HG02642 (cell line): Measurements from ENCODE around the gene CELF6.

Experiments
- ATAC-seq: cut with Tn5 transposase; IDR thresholded peaks from one replicate; pipeline ENCODE4 v1.9.1; 2021; ENCODE audit warnings: mild to moderate bottlenecking; ENCODE audit not compliant: unreplicated experiment, poor library complexity

CELF6 gene

DNA sequence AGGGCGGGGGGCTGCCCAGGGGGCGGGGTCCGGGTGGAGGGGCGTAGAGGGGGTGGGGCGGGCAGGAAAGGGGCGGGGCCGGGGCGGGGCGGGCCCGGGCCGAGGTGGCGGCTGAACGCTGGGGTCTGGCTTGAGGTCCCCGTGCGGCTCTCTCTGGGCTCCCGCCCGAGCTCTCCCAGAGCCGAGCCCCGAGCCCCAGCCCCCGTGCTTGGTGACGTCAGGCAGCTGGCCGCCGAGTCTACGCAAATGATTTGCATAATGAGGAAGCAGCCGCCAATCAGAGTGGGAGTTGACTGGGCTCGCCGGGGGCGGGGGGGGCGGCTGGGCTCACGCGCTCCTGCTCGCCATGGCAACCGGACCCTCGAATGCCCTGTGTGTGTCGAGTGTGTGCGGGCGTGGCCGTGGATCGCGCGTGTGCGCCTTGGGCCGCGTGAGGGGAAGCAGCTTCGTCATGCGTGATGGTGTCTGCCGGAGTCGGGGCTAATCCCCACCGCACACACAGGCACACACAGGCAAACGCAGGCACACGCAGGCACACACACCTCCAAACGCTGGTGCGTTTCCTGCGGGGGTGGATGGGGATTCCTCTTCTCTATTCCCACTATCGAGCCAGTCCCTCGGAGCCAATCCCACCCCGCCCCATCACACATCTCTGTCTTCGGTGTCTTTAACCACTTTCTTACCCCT lies at the start of gene CELF6:
CELF6 (minus strand) TSS at position 173 of the 687 bp plus-strand sequence. CDS start 283 bp downstream, outside the sequence.
- peak; percentile 76 for ATAC-seq

- ATAC-seq = no peak
These were observed 48.9 kb upstream of the CELF6 start for GRCh38 chr15:72368899-72369298.

DNA sequence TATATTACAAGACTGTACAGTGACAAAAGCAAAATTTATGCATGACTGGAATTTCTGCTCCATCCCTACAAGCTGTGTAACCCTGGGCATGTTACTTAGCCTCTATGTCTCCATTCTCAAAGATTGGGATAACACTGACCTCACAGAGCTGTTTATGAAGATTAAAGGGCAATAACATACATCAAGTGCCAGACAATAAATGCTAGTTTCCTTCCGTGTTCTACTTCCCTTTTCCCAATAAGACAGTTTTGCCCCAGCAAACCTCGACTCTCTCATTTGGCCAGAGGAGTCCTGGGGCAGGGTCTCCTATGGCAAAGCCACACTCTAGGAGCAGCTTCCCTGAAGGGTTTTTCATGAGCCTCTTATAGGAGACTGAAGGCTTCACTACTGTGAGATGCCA lies 48.4 kb upstream of the CELF6 start:
- ATAC-seq = no peak

DNA sequence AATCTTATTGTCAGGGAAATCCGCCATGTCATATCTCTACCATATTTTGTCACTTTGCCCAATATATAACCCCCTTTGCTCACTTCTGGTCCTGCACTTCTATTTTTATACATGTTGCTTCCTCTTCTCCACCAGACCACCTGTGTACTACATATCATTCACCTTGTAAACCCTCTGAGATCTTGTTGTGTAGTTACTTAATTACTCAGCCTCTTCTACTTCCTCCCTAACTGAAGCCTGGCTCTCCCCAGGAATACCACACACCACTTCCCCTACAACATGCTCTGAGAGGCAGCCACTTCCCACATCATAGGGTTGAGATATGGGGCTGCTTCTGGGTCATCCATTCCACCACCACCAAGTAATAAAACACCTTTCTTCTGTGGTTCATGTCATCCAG lies 45.9 kb upstream of the CELF6 start:
- ATAC-seq = peak; percentile 78

DNA sequence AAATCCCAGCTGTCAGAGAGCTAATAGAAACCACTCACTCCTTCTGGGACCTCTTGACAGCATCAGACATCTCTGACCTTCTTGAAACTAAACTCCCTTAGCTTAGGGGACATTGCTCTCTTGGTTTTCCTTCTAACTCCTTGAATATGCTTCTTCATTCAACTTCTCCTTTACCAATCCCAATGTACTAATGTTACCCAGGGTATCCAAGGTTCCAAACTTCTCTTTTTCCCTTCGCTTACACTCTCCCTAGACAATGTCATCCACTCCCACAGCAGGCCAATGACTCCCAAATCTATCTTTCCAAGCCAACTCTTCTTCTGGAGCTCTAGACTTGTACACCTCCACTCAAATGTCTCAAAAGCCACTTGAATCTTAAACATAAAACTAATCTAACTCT lies 41.2 kb upstream of the CELF6 start:
- ATAC-seq = no peak

- no peak for ATAC-seq
These were observed 38.8 kb upstream of the CELF6 start for GRCh38 chr15:72358650-72359171.

DNA sequence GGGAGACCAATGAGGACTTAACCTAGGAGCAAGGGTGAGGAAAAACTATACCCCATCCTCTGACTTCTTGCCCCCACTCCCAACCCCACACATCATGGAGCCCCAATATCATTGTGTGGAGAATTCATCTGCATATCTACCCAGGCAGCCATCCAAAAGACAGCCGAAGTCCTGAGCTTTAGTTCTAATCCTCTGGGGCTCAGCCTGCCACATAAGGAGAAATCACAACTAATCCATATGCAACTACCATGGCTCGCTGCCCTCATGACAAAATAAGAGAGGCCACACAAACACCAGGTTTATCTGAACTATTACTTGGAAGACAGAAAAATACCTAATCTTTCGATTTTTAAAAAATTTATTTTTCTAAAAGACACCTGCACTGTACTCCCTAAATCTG lies 38.2 kb upstream of the CELF6 start:
- no peak for ATAC-seq

- no peak for ATAC-seq
These were observed 34.5 kb upstream of the CELF6 start for GRCh38 chr15:72354496-72354895.

GRCh38 chr15:72353266-72353665 lies 33.3 kb upstream of the CELF6 start:
- no peak for ATAC-seq

DNA sequence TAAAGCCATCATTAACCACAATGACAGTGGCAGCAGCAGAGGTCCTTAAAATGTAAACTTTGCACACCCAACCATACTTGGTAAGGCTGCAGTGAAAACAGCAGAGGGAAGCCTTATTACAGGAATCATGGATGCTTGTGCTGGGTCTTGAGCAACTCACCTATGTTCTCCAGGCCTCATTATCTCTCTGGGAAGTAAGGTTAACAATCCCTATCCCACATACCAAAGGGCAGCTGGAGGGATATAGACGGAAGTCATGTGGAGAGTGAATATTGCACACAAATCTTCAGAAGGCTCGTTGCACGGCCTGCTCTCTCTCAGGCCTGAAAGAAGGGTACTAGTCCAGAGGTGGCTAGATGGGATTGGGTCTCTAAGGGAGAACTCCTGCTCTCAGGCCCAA lies 25.8 kb upstream of the CELF6 start:
- no peak for ATAC-seq

DNA sequence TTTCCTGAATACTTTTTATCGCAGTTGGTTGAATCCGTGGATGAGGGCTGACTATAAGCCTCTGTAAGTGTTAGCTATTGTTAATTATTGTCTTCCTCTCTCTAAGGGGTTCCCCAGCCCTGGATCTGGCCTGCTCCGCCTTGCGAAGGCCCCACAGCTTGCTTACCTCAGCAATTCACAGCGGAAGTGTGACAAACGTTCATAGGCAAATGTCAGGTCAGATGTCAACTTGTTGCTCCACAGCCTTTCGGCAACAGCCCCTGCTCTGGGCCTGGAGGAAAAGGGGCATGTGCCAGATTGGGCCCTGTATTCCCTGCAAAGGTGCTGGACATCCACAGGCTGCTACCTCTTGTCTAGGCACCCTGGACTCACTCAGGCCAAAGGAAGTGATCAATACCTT lies 25.3 kb upstream of the CELF6 start:
- ATAC-seq = no peak

GRCh38 chr15:72344602-72345001 lies 24.6 kb upstream of the CELF6 start:
- no peak for ATAC-seq

DNA sequence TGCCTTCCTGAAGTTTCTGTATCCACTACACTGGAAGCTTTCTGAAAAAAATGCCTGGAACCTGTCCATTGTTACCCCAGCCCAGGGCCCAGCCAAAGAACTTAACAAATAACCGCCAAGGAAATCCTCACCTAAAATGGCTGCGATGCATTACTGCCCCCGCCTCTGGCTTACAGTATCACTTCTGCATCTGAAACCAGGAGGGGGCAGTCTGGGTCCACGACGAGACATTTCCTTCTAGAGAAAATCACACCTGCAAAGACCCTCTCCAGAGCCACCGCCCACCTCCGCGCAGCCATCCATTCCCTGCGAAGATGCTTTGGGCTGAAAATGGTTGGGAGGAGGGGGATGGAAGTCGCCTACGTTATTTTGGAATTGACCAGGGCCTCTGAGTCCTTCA lies 22.4 kb upstream of the CELF6 start:
- ATAC-seq = no peak

DNA sequence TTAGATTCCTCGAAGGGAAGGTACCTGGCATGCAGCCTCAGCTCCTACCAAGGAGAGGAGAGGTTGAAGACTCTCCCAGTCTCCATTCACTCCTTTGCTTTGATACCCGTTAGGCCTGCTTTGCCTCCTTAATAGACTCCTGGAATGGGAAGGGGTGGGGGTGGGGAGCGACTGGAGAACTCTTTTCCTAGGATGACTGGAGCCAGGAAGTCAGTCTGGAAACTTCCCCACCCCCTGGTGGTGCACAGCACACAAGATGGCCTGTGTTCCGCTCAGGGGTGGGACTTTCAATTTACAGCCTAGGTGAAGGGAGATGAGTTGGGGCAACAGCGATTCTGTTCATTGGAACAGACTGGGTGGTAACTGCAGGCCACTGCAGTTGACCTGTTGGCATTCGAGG lies 21.4 kb upstream of the CELF6 start:
- ATAC-seq = no peak

GRCh38 chr15:72340366-72340765 lies 20.4 kb upstream of the CELF6 start:
- ATAC-seq = no peak

DNA sequence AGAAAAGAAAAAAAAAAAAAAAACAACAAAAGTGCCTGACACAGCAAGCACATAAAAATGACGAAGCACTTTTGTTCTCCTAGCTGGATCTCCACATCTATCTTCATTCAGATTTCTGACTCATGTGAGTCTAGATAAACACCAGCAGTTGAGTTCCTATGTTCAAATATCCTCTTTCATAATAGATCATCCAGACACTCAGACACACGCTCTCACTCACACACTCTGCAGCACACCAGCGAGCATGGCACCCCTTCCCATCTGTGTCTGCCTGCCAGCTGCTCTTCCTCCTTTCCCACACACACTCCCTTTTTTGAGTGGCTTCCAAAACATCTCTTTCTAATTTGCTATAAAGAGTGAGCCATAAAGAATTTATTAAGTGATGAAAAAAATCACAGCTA lies 19.8 kb upstream of the CELF6 start:
- no peak for ATAC-seq

- ATAC-seq = no peak
These were observed 18.8 kb upstream of the CELF6 start for GRCh38 chr15:72338617-72339321.

DNA sequence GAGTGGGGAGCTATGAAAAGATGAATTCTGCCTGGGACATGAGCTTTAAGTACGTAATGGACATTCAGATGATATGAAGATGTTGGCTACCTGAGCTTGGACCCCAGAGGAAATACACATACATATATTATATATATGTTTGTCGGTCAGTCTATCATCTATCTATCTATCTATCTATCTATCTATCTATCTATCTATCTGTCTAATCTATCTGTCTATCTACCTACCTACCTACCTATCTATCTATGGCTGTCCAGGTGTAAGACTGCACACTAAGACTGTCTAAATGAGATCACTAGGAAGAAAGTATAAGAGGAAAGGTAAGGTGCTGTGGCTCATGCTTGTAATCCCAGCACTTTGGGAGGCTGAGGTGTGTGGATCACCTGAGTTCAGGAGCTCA lies 18.2 kb upstream of the CELF6 start:
- ATAC-seq = no peak

- ATAC-seq = no peak
These were observed 14.9 kb upstream of the CELF6 start for GRCh38 chr15:72334842-72335241.

DNA sequence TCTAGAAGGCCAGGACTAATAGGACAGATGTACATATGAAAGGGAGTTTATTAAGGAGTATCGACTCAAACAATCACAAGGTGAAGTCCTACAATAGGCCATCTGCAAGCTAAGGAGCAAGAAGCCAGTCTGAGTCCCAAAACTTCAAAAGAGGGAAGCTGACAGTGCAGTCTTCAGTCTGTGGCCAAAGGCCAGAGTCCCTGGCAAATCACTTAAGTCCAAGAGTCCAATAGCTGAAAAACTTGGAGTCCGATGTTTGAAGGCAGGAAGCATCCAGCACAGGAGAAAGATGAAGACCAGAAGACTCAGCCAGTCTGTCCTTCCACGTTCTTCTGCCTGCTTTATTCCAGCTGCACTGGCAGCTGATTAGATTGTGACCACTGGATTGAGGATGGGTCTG lies 11.1 kb upstream of the CELF6 start:
- ATAC-seq = no peak

- no peak for ATAC-seq
These were observed 3.8 kb upstream of the CELF6 start for GRCh38 chr15:72323752-72324151.
